ENCODE measurements around the gene BRSK1.

The BRSK1 gene

GRCh38 chr19:55355213-55355821, 71.5 kb downstream of the BRSK1 start:
- DNase-seq, result no peak

GRCh38 chr19:55358493-55358892, 74.7 kb downstream of the BRSK1 start:
- DNase-seq, result no peak

DNA sequence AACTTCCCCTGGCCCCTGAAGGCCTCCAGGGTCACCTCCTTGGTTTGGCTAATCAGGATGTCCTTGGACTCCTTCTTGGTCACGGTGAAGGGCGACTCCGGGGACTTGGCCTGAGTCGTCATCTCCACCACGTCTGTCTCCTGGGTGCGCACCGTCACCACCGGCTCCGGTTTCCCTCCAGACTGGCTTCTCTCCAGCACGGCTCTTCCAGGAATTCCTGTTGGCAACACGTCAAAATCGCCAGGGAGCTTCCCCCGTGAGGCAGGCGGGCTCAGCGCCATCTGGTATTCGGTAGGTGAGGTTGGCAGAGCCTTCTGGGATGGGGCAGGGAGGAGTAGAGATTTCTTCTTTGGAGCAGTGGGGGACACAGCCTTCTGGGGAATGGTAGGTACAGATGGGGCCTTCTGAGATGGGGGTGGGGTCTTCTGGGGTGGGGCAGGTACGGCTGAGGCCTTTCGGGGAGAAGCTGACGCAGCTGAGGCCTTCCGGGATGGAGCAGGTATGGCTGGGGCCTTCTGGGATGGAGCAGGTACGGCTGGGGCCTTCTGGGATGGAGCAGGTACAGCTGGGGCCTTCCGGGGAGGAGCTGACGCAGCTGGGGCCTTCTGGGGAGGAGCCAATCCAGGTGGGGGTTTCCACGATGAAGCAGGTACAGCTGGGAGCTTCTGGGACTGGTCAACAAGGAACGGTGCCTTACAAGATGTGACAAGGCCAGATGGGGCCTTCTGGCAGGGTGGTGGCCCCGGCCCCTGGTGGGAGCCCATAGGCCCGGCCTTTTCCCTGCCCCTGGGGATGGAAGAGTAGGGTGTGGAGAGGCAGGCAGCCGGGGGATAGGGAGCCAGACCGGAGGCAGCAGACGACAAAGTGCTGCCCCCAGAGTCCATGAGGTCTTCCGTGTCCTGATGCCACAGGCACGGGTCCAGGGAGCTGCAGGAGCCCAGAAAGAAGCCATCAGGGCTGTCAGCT, 75.4 kb downstream of the BRSK1 start:
- DNase-seq, result no peak

- no peak for DNase-seq
These were observed 77.1 kb downstream of the BRSK1 start for GRCh38 chr19:55360902-55361301.
